ENCODE data around the gene AMACR. TPM values are rescaled to one million over a fixed set of nuclear protein-coding genes. Genes with fewer than 3 reads are reported as not detected.

Gene AMACR
- total RNA-seq, 2 donors from 2014 or later, result 5.4 to 6.6 TPM

GRCh38 chr5:33944543-33945132 lies 63.2 kb downstream of the AMACR start:
- no peak overlapping the region for H3K27ac Mint-ChIP-seq
- peaks cover 32% of the 10 kb centered on the region for H3K27me3 Mint-ChIP-seq
- no peaks in the 10 kb centered on the region for H3K9me3 Mint-ChIP-seq
- H3K36me3 Mint-ChIP-seq (ENCODE audit: low read depth), result no peaks in the 10 kb centered on the region
- ATAC-seq (replicated peaks), result no peak
- no peak overlapping the region for H3K4me3 Mint-ChIP-seq
- no peaks in the 10 kb centered on the region for H3K4me1 Mint-ChIP-seq

- Mint-ChIP-seq H3K4me3 (no peak overlapping the region), H3K27ac (no peak overlapping the region), H3K4me1 (no peaks in the 10 kb centered on the region), H3K36me3 (ENCODE audit: low read depth) (no peaks in the 10 kb centered on the region), H3K27me3 (peaks cover 51% of the 10 kb centered on the region), H3K9me3 (no peaks in the 10 kb centered on the region)
- no peak for ATAC-seq (replicated peaks)
These were observed 66.8 kb downstream of the AMACR start for GRCh38 chr5:33941090-33941489.

- Mint-ChIP-seq H3K36me3 (ENCODE audit: low read depth) (no peaks in the 10 kb centered on the region), H3K9me3 (no peaks in the 10 kb centered on the region), H3K4me3 (no peak overlapping the region), H3K27ac (no peak overlapping the region), H3K4me1 (no peaks in the 10 kb centered on the region), H3K27me3 (peaks cover 49% of the 10 kb centered on the region)
- no peak for ATAC-seq (replicated peaks)
These were observed 68.1 kb downstream of the AMACR start for GRCh38 chr5:33939556-33940262.

- no peaks in the 10 kb centered on the region for H3K36me3 Mint-ChIP-seq (ENCODE audit: low read depth)
- peaks cover 49% of the 10 kb centered on the region for H3K27me3 Mint-ChIP-seq
- no peaks in the 10 kb centered on the region for H3K4me1 Mint-ChIP-seq
These were observed 69.0 kb downstream of the AMACR start for GRCh38 chr5:33938881-33939280.

GRCh38 chr5:33938507-33938796 lies 69.4 kb downstream of the AMACR start:
- Mint-ChIP-seq H3K4me1 (no peaks in the 10 kb centered on the region), H3K9me3 (no peaks in the 10 kb centered on the region), H3K4me3 (no peak overlapping the region), H3K27ac (no peak overlapping the region), H3K36me3 (ENCODE audit: low read depth) (no peaks in the 10 kb centered on the region), H3K27me3 (peaks cover 48% of the 10 kb centered on the region)
- ATAC-seq (replicated peaks), result no peak

More at GRCh38 chr5:33938881-33939280, 69.0 kb downstream of the AMACR start:
- Mint-ChIP-seq H3K9me3 (no peaks in the 10 kb centered on the region), H3K4me3 (no peak overlapping the region), H3K27ac (no peak overlapping the region)
- ATAC-seq (replicated peaks), result no peak

GRCh38 chr5:33937707-33938506 lies 69.9 kb downstream of the AMACR start:
- Mint-ChIP-seq H3K36me3 (ENCODE audit: low read depth) (no peaks in the 10 kb centered on the region), H3K27ac (no peak overlapping the region), H3K9me3 (no peaks in the 10 kb centered on the region), H3K27me3 (peaks cover 45% of the 10 kb centered on the region), H3K4me1 (no peaks in the 10 kb centered on the region), H3K4me3 (no peak overlapping the region)
- ATAC-seq (replicated peaks), result no peak

- no peak for ATAC-seq (replicated peaks)
- Mint-ChIP-seq H3K4me3 (no peak overlapping the region), H3K27me3 (peaks cover 41% of the 10 kb centered on the region), H3K36me3 (ENCODE audit: low read depth) (no peaks in the 10 kb centered on the region), H3K27ac (no peak overlapping the region), H3K9me3 (no peaks in the 10 kb centered on the region), H3K4me1 (no peaks in the 10 kb centered on the region)
These were observed 70.7 kb downstream of the AMACR start for GRCh38 chr5:33937017-33937706.

GRCh38 chr5:33936381-33937016 lies 71.4 kb downstream of the AMACR start, which contains the start of gene RXFP3:
TSS of gene RXFP3 (plus strand) at chr5:33936386. CDS start at chr5:33936741, 355 bp downstream.
- Mint-ChIP-seq H3K4me3 (no peak within 1 kb of the TSS), H3K27me3 (peaks cover 40% of the 10 kb centered on the region), H3K36me3 (ENCODE audit: low read depth) (no peaks in the 10 kb centered on the region), H3K27ac (no peak within 1 kb of the TSS), H3K9me3 (no peaks in the 10 kb centered on the region), H3K4me1 (no peaks in the 10 kb centered on the region)
- no peak for ATAC-seq (replicated peaks)

Other genes starting within 250 kb of the AMACR start
- gene ADAMTS12, start 116.1 kb downstream of the AMACR start, total RNA-seq, result not detected
- not detected for gene RXFP3, start 71.7 kb downstream of the AMACR start, total RNA-seq
- not detected for gene SLC45A2, start 23.4 kb downstream of the AMACR start, total RNA-seq
- gene C1QTNF3, start 35.2 kb upstream of the AMACR start, total RNA-seq, result 1 to 10 TPM; 2.7 to 5.4 TPM

All from activated T-helper 17 cell treated with anti-CD3 and anti-CD28 coated beads, Interleukin-2, amount 50 U/mL, for 72 hours (primary cell).